Loucy (cell line): ENCODE data around the gene TMEM131.

Experiments
- H2AFZ ChIP-seq: fragments of 200-600 bp; sonication (generic); 2 replicates; pipeline ENCODE4 v1.6.0; 2016; ENCODE audit warnings: antibody characterized with exemption, mild to moderate bottlenecking, low read length, moderate library complexity
- H3F3A ChIP-seq: fragments of 200-600 bp; 2 replicates; pipeline ENCODE4 v1.6.0; 2016; ENCODE audit warnings: antibody characterized with exemption, low read depth, mild to moderate bottlenecking
- H3K27me3 ChIP-seq: fragments of 200-600 bp; sonication (generic); 2 replicates; pipeline ENCODE4 v1.6.1; 2014; ENCODE audit warnings: low read length, mild to moderate bottlenecking; ENCODE audit not compliant: insufficient read depth, poor library complexity, severe bottlenecking
- H3K36me3 ChIP-seq: fragments of 200-600 bp; sonication (generic); 2 replicates; pipeline ENCODE4 v1.6.1; 2016; ENCODE audit warnings: low read length; ENCODE audit not compliant: insufficient read depth
- H3K4me1 ChIP-seq: fragments of 200-600 bp; sonication (generic); 2 replicates; pipeline ENCODE4 v1.5.1; 2014; ENCODE audit warnings: low read length, mild to moderate bottlenecking; ENCODE audit not compliant: insufficient read depth, poor library complexity, severe bottlenecking
- H3K4me2 ChIP-seq: fragments of 200-600 bp; sonication (generic); 2 replicates; pipeline ENCODE4 v1.6.0; 2014; ENCODE audit warnings: antibody characterized with exemption, low read length, low read depth, mild to moderate bottlenecking; ENCODE audit not compliant: poor library complexity, severe bottlenecking
- H3K4me3 ChIP-seq: fragments of 200-600 bp; sonication (generic); 2 replicates; pipeline ENCODE4 v1.5.1; 2014; ENCODE audit warnings: low read length, mild to moderate bottlenecking, mixed read lengths; ENCODE audit not compliant: poor library complexity, severe bottlenecking
- H3K79me2 ChIP-seq: fragments of 200-600 bp; sonication (generic); 2 replicates; pipeline ENCODE4 v1.6.1; 2014; ENCODE audit warnings: low read length; ENCODE audit not compliant: insufficient read depth
- H3K9ac ChIP-seq: fragments of 200-600 bp; sonication (generic); 2 replicates; pipeline ENCODE4 v1.6.0; 2014; ENCODE audit warnings: mild to moderate bottlenecking, low read depth, low read length, moderate library complexity; ENCODE audit not compliant: poor library complexity, severe bottlenecking
- H3K9me2 ChIP-seq: fragments of 200-600 bp; sonication (generic); replicated peaks from 2 replicates; pipeline ENCODE4 v1.6.1; 2016; ENCODE audit warnings: low read depth, low read length, mixed read lengths
- H3K9me3 ChIP-seq: fragments of 200-600 bp; sonication (generic); 2 replicates; pipeline ENCODE4 v1.6.1; 2014; ENCODE audit warnings: mild to moderate bottlenecking, antibody characterized with exemption, low read length, low read depth; ENCODE audit not compliant: insufficient read depth
- H4K20me1 ChIP-seq: fragments of 200-600 bp; sonication (generic); 2 replicates; pipeline ENCODE4 v1.6.0; 2014; ENCODE audit warnings: antibody characterized with exemption, low read length, mild to moderate bottlenecking; ENCODE audit not compliant: insufficient read depth, poor library complexity, severe bottlenecking
- EZH2phosphoT487 ChIP-seq: fragments of 200-600 bp; IDR thresholded peaks from 2 replicates; pipeline ENCODE4 v1.6.1; 2018; ENCODE audit warnings: antibody characterized with exemption, mild to moderate bottlenecking, moderate library complexity, borderline replicate concordance
- TF ChIP-seq, protein P1 (sequence below): fragments of 200-600 bp; sonication (generic); conservative IDR thresholded peaks from 2 replicates; pipeline ENCODE4 v1.5.1; 2014; ENCODE audit warnings: mild to moderate bottlenecking, antibody characterized with exemption, low read length

Gene TMEM131

DNA sequence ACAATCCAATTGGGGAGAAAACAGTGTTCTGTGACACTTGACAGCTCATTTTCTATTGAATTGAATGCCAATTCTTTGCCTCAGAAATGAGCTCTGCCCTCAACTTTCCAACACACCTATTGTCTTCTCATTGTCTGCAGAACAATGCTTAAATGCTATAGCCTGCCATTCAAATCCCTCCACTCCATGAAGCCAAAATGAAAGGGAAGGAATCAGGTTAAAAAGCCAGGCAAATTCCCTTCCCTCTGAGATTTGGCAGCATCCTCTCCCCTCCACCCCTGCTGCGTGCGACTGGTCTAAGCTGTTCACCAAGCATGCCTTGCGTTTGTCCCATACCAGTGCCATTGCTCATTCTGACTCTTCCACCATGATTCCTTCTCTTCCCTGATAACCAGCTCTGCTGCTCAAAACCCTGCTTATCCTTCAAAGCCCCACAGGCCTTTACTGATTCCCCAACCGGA, 32.4 kb upstream of the TMEM131 start:
- Histone ChIP-seq H3K9ac (no peak overlapping the region), H3F3A (no peaks in the 10 kb centered on the region), H4K20me1 (no peaks in the 10 kb centered on the region), H3K4me3 (no peak overlapping the region), H3K27me3 (no peaks in the 10 kb centered on the region), H3K9me3 (no peaks in the 10 kb centered on the region), H3K4me1 (peaks cover 20% of the 10 kb centered on the region), H3K4me2 (no peak overlapping the region), H3K79me2 (no peaks in the 10 kb centered on the region), H3K36me3 (no peaks in the 10 kb centered on the region), H3K9me2 (no peaks in the 10 kb centered on the region), H2AFZ (no peak overlapping the region)
- TF ChIP-seq, protein P1, sequence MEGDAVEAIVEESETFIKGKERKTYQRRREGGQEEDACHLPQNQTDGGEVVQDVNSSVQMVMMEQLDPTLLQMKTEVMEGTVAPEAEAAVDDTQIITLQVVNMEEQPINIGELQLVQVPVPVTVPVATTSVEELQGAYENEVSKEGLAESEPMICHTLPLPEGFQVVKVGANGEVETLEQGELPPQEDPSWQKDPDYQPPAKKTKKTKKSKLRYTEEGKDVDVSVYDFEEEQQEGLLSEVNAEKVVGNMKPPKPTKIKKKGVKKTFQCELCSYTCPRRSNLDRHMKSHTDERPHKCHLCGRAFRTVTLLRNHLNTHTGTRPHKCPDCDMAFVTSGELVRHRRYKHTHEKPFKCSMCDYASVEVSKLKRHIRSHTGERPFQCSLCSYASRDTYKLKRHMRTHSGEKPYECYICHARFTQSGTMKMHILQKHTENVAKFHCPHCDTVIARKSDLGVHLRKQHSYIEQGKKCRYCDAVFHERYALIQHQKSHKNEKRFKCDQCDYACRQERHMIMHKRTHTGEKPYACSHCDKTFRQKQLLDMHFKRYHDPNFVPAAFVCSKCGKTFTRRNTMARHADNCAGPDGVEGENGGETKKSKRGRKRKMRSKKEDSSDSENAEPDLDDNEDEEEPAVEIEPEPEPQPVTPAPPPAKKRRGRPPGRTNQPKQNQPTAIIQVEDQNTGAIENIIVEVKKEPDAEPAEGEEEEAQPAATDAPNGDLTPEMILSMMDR = no peak
- no peak for TF ChIP-seq EZH2phosphoT487

DNA sequence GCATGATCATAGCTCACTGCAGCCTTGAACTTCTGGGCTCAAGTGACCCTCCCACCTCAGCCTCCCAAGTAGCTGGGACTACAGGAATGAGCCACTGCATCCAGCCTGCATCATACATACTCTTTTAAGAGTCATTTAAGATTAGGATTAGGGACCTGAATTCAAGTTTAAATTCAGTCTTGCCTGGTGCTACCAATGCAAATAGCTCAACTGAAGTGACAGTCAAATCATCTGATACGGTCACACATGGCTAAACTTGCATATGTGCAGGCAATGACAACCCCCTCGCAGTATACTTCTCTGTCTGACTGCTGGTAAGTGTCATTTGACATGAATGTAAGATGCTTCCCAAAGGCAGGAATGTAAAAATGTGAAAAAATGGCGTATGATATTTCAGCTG, 31.8 kb upstream of the TMEM131 start:
- Histone ChIP-seq H3F3A (no peaks in the 10 kb centered on the region), H3K4me3 (peak overlapping the region; percentile 37), H2AFZ (no peak overlapping the region), H3K36me3 (no peaks in the 10 kb centered on the region), H4K20me1 (no peaks in the 10 kb centered on the region), H3K9me3 (no peaks in the 10 kb centered on the region), H3K9ac (no peak overlapping the region), H3K27me3 (no peaks in the 10 kb centered on the region), H3K4me1 (peaks cover 20% of the 10 kb centered on the region), H3K9me2 (no peaks in the 10 kb centered on the region), H3K79me2 (no peaks in the 10 kb centered on the region), H3K4me2 (peak overlapping the region; percentile 54)
- no peak for TF ChIP-seq EZH2phosphoT487
- TF ChIP-seq, protein P1 = no peak

DNA sequence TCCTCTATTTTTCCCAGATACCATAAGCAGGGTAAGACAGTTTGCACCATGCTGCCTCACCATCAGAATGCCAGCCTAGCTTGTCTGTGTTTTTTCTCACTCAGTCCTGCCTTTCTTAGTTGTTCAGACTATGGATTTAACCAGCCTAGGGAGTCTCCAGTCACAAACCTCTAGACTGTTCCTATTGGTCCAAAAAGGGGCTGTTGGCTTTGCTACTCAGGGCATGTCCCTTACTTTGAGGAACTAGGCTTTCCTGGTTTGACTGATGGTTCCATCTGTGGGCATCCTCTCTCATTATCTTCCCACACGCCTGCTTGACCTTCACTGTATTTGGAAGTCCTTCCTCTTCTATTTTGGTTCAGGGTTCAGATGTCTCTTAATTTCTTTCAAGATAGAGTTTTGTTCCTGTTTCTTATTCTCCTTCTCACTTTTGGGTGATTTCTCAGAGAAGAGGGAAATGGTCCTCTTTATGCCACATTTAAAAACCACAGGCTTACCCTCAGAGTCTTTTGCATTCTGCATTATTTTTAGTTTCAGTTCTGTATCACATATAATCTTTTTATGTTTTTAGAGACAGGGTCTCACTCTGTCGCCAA, 31.3 kb upstream of the TMEM131 start:
- Histone ChIP-seq H3K4me2 (peak overlapping the region; percentile 54), H4K20me1 (no peaks in the 10 kb centered on the region), H3K9me2 (no peaks in the 10 kb centered on the region), H3K4me1 (peaks cover 20% of the 10 kb centered on the region), H3K79me2 (no peaks in the 10 kb centered on the region), H2AFZ (peak overlapping the region; percentile 71; the same call in 1 of the 2 replicates), H3K4me3 (peak overlapping the region; percentile 37), H3F3A (no peaks in the 10 kb centered on the region), H3K9ac (peak overlapping the region; percentile 38), H3K36me3 (no peaks in the 10 kb centered on the region), H3K27me3 (no peaks in the 10 kb centered on the region), H3K9me3 (no peaks in the 10 kb centered on the region)
- TF ChIP-seq EZH2phosphoT487 = no peak
- TF ChIP-seq, protein P1 = no peak
